ENCODE data around the gene EID2.

The EID2 gene

DNA sequence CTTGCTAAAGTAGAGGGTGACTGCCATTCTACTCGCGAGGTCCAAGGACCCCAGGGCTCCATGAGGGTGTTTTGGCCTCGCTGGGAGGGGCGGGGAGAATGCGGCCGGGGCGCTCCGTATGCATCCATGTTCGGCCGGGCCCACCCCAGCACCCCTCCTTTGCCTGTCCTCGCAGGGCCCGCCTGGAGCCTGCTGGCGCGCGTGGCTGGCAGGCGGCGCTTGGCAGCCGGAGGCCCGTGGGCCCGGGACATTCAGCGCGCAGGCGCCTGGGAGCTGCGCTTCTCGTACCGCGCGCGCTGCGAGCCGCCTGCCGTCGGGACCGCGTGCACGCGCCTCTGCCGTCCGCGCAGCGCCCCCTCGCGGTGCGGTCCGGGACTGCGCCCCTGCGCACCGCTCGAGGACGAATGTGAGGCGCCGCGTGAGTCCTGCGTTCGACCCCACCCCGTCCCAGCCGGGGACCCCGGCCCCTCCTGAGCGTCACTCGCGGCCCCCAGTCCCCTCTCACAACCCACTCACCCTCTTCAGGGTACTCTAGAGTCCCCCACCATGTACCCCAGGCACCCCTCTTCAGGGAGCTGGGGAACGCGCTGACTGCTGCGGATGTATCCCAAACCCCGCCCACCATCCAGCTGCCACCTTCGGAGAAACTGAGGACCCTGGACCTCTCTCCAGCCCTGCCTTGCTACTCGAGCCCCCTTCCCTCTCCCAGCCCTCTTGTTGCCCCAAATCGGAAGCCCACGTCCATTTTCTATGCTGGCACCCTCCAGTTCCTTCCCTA, 37.1 kb downstream of the EID2 start:
- DNase-seq (ENCODE audit: low read depth in 2 of 2) = peak; percentile 70 to 71

DNA sequence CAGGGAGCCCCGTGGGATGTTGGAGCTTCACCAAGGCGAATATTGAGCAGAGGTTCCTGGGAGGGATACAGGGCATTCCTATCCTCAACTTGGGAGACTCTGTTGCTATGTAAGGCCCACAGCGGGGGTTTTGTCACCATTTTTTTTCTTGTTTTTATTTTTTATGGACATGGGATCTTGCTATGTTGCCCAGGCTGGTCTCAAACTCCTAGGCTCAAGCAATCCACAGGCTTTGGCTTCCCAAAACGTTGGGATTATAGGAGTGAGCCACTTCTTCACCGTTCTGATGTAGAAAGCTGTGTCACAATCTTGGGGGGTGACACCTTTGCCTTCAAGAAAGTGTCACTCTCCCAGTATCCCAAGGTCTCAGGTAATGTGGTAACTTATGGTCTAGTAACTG, 38.6 kb downstream of the EID2 start:
- no peak for DNase-seq (ENCODE audit: low read depth in 2 of 2)

DNA sequence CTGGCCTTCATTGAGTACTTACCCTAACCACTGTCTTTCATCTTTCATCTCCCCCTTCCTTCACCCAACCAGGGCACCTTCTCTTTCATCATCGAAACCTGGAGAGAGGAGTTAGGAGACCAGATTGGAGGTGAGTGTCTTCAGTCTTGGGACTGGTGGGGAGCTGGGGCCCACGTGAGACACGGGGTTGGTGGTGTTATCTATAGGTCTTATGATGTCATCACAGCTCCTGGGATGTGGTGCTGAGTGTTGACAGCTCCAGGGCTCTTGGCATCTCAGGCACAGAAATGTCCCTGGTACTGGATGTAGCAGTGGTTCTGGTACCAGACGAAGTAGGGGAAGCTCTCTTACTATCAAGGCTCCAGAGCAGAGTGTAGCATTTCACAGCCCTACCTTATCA, 39.4 kb downstream of the EID2 start:
- DNase-seq (ENCODE audit: low read depth in 2 of 2) = no peak

DNA sequence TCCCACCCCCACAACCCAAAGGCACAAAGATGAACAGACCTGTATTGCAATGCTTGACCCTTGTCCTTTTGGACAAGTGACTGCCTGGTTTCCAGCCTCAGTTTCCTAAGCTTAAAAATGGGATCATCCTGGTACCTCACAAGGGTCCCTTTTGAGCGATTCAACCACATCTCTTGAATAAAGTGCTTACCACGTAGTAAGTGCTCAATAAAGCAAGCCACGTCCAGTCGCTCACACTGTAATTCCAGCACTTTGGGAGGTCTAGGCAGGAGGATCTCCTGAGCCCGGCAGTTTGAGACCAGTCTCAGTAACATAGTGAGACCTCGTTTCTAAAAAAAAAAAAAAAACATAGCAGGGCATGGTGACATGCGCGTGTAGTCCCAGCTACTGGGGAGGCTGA, 40.0 kb downstream of the EID2 start:
- DNase-seq (ENCODE audit: low read depth in 2 of 2) = no peak

DNA sequence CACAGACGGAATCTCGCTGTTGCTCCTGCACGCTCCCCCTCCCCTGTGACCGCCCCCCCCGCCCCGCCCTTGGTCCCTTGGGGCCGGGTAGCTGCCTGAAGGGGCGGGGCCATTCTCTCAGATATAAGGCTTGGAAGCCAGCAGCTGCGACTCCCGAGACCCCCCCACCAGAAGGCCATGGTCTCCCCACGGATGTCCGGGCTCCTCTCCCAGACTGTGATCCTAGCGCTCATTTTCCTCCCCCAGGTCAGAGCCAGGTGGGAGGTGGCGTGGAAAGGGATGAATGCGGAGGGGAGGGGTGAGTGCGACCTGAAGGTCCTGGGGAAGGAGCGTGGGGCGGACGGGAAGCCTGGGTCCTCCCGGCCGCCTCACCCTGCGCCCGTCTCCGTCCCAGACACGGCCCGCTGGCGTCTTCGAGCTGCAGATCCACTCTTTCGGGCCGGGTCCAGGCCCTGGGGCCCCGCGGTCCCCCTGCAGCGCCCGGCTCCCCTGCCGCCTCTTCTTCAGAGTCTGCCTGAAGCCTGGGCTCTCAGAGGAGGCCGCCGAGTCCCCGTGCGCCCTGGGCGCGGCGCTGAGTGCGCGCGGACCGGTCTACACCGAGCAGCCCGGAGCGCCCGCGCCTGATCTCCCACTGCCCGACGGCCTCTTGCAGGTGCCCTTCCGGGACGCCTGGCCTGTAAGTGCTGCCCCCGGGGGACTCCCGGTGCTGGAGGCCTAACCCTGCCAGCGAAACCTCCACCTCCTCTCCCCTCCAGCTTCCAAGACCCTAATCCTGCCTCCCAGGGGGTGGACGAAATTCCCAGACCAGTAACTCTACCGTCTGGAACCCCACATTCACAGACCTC, 40.9 kb downstream of the EID2 start, which contains the start of gene DLL3:
TSS of gene DLL3 (plus strand) at position 150 of the 845 bp plus-strand sequence. CDS start at position 178, 28 bp downstream.
- no peak for DNase-seq (ENCODE audit: low read depth in 2 of 2)

DNA sequence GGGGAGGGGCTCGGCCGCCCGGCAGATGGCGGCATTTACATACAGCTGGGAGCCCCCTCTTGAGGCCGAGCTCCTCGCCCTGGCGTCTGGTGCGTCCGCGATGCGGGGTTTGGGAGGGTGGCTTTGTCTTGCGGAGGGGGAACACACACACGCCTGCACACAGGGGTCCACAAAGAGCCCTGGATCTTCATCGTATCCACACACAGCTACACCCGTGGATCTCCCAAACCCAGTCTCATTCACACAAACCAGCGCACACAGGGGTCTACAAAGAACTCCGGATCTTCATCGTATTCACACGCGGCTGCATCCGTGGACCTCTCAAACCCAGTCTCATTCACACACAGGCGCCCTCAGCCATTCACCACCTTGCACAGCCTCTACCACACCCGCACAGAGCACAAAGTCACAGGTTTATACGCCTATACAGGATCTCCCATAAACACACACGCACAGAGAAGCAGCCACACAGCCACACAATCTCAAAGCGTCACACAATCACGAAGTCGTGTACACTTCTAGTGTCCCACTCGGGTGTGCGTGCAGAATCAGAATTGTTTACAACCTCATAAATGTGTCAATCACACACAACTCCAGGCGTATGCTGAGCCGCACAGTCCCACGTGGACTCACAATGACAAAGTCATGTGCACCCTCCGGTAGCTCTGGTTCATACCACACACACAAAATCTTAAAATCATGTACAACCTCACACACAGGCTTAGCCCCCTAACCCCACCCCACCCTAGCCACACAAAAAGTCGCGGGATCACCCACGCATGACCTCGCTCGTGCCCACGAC, 41.8 kb downstream of the EID2 start:
- DNase-seq (ENCODE audit: low read depth in 2 of 2) = no peak

DNA sequence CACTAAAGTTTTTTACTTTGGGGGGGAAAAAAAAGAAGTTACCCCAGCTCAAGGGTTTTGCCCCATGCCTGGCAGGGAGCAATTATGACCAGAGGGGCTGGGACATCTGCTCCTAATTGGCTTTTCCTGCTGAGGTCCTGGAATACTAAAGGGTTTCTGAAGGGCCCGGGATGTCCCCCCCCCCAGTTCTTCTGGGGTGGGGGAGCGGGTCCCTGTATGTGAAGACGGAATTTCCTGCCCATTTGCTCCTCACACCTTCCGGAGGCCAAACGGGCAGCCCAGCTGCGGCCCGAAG, 42.3 kb downstream of the EID2 start:
- no peak for DNase-seq (ENCODE audit: low read depth in 2 of 2)

DNA sequence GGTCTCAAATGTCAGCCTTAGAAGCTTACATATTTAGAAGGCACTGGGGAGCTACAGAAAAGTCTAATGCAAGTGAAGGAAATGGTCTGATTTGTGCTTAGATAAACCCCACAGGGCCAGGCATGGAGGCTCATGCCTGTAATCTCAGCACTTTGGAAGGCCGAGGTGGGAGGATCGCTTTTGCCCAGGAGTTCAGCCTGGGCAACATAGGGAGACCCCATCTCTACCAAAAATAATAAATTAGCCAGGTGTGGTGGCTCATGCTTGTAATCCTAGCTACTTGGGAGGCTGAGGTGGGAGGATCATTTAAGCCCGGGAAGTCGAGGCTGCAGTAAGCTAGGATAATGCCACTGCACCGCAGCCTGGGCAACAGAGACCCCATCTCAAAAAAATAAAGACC, 43.9 kb downstream of the EID2 start:
- no peak for DNase-seq (ENCODE audit: low read depth in 2 of 2)

DNA sequence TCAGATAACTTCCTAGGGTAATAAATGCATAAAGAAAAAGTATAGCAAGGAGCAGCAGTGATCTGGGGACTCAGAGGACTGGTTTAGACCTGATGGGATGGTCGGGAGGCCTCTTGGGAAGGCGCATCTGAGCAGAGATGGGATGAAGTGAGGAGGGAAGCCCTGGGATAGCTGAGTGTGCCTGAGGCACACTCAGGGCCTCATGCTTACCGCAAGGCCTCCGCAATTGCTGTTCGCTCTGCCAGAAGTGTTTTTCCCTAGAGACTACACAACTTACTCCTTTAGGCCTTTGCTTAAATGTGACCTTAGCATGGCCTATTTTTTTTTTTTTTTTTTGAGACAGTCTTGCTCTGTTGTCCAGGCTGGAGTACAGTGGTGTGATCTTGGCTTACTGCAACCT, 45.3 kb downstream of the EID2 start:
- DNase-seq (ENCODE audit: low read depth in 2 of 2) = no peak

DNA sequence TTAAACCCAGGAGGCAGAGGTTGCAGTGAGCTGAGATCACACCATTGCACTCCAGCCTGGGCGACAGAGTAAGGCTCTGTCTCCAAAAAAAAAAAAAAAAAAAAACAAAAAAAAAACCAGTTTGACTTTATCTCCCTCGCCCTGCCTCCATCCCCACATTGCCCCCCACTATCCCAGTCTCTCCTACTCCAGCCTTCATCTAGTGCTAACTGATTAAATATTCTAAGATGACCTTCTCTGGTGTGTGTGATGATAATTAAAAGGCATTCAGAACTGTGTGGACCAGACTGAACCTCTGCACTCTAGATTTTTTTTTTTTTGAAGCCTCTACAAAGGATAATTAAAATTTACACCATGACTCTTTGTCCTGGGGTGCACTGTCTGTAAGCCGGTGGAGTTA, 47.2 kb downstream of the EID2 start:
- DNase-seq (ENCODE audit: low read depth in 2 of 2) = no peak

DNA sequence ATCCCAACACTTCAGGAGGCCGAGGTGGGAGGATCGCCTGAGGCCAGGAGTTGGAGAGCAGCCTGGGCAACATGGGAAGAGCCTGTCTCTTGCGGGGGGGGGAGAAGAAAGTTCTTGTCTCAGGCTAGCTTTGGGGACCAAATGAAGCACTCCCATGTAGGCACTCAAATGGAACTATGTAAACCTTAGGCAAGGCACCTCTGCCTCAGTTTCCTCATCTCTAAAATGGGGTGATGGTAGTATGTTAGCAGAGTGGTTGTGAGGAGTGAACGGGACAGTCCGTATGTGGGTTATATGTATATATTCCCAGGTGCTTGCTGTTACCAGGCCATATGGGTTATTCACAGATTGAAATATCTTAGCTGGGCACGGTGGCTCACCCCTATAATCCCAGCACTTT, 47.7 kb downstream of the EID2 start:
- no peak for DNase-seq (ENCODE audit: low read depth in 2 of 2)

DNA sequence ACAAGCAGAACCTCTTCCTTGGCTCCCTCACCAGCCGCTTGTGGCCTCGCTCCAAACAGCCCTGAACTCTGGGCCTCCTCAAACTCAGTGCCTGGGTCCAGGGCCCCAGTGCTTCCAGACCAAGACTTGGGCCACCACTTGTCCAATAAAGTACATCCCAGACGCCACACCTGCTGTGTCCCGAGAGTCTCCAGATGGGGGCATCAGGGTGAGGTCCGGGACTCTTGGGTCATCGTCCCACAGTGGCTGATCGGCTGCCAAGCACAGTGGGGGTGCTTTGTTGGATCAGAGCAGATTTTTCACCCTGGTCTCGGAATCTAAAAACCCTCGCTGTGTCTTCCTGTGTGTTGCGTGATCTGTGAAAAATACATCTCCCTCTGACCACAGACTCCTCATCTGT, 50.2 kb downstream of the EID2 start:
- no peak for DNase-seq (ENCODE audit: low read depth in 2 of 2)

All from stimulated activated CD4-positive, alpha-beta T cell treated with anti-CD3 and anti-CD28 coated beads, Interleukin-4, amount 100 ng/mL, for 48 hours (primary cell).